ENCODE results near the gene PRKCB.

- TF ChIP-seq CTCF (IDR thresholded peaks at IDR 0.05; ENCODE audit: poor library complexity) = peak; percentile 67
- TF ChIP-seq EZH2 (IDR thresholded peaks at IDR 0.05; ENCODE audit: borderline replicate concordance) = no peak
These were observed 417.4 kb downstream of the PRKCB start for GRCh38 chr16:24253192-24253591.
